ENCODE data around the gene CRK.

CRK gene

DNA sequence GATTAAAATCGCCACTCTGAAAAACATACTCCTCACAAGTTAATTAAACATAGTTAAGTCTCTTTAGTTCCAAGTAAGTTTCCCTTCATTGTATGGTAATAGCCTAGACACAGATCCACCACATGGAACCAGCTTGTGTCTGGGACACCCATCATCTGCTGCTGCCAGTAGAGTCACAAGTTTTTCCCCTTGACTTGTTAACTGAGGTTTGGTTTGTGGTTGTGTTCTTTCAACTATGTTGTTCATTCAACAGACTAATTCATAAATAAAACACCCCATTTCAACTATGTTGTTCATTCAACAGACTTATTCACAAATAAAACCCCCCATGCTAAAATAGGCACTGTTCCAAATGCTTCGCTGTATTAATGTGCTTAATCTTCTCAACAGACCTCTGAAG lies 80.4 kb downstream of the CRK start:
- H3K36me3 ChIP-seq (ENCODE audit: insufficient read depth, low read length): peaks cover 7% of the 10 kb centered on the region
- no peak overlapping the region for H3K9ac ChIP-seq (ENCODE audit: low read length)
- peaks cover 99% of the 10 kb centered on the region for H3K4me1 ChIP-seq (ENCODE audit: insufficient read depth, low read length)
- H3K27ac ChIP-seq (ENCODE audit: low read depth, low read length): peak overlapping the region; percentile 27
- H3K9me3 ChIP-seq (ENCODE audit: low read length): no peaks in the 10 kb centered on the region
- no peaks in the 10 kb centered on the region for H3K27me3 ChIP-seq (ENCODE audit: control insufficient read depth in 1 of 2, insufficient read depth in 2 of 2, low read length in 2 of 2)
- no peak overlapping the region for H3K4me3 ChIP-seq (ENCODE audit: low read depth in 1 of 2, low read length in 2 of 2)

DNA sequence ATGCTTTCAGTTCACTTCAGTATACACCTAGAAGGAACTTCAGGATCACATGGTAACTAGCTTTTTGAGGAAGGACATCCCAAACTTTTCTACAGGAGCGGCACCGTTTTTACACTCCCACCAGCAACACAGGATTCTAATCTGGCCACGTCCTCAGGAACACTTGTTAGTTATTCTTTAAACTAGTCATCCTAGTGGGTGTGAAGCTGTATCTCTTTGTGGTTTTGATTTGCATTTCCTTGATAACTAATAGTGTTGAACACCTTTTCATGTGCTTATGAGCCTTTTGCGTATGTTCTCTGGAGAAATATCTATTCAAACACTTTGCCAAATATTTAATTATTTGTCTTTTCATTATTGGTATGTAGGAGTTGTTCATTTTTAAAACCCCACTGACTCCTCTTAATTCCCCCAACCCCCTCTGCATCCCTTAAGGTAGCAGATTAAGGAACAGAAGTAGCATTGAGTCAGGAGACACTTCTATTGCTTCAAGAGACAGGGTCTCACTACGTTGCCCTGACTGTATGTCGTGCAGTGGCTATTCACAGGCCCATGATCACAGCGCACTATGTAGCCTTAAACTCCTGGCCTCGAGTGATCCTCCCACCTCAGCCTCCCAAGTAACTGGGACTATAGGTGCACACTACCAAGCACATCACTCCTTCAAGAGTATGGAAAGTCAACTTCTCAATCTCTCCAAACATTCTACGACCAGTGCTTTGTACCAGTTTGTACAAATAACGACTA lies 81.4 kb downstream of the CRK start:
- H3K9ac ChIP-seq (ENCODE audit: low read length): no peak overlapping the region
- H3K4me3 ChIP-seq (ENCODE audit: low read depth in 1 of 2, low read length in 2 of 2): peak overlapping the region in 1 of 2 donors; percentile 27
- H3K4me1 ChIP-seq (ENCODE audit: insufficient read depth, low read length): peaks cover 91% of the 10 kb centered on the region
- H3K9me3 ChIP-seq (ENCODE audit: low read length): no peaks in the 10 kb centered on the region
- H3K36me3 ChIP-seq (ENCODE audit: insufficient read depth, low read length): peaks cover 7% of the 10 kb centered on the region
- no peaks in the 10 kb centered on the region for H3K27me3 ChIP-seq (ENCODE audit: control insufficient read depth in 1 of 2, insufficient read depth in 2 of 2, low read length in 2 of 2)
- peak overlapping the region; percentile 7 for H3K27ac ChIP-seq (ENCODE audit: low read depth, low read length)

DNA sequence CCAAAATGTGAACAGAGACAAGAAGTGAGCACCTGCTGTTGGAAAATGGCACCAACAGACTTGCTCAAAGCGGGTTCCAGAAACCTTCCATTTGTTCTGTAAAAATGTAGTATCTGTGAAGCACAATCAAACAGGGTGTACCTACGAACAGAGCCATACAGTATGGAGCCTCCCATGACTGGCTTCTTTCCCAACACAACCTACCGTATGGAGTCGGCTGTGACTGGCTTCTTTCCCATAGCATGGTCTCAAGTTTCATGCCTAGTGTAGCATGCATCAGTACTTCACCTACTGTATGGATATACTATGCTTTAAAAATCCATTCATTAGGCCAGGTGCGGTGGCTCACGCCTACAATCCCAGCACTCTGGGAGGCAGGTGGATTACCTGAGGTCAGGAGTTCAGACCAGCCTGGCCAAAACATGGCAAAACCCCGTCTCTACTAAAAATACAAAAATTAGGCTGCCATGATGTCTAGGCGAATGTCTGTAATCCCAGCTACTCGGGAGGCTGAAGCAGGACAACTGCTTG lies 82.3 kb downstream of the CRK start:
- Histone ChIP-seq H3K9ac (ENCODE audit: low read length) (no peak overlapping the region), H3K27me3 (ENCODE audit: control insufficient read depth in 1 of 2, insufficient read depth in 2 of 2, low read length in 2 of 2) (no peaks in the 10 kb centered on the region), H3K9me3 (ENCODE audit: low read length) (no peaks in the 10 kb centered on the region), H3K36me3 (ENCODE audit: insufficient read depth, low read length) (peaks cover 7% of the 10 kb centered on the region), H3K4me3 (ENCODE audit: low read depth in 1 of 2, low read length in 2 of 2) (peak overlapping the region in 1 of 2 donors; percentile 27), H3K27ac (ENCODE audit: low read depth, low read length) (no peak overlapping the region), H3K4me1 (ENCODE audit: insufficient read depth, low read length) (peaks cover 91% of the 10 kb centered on the region)

- Histone ChIP-seq H3K27ac (ENCODE audit: low read depth, low read length) (peak overlapping the region; percentile 17), H3K27me3 (ENCODE audit: control insufficient read depth in 1 of 2, insufficient read depth in 2 of 2, low read length in 2 of 2) (no peaks in the 10 kb centered on the region), H3K9ac (ENCODE audit: low read length) (no peak overlapping the region), H3K9me3 (ENCODE audit: low read length) (no peaks in the 10 kb centered on the region), H3K4me1 (ENCODE audit: insufficient read depth, low read length) (peaks cover 91% of the 10 kb centered on the region), H3K36me3 (ENCODE audit: insufficient read depth, low read length) (peaks cover 7% of the 10 kb centered on the region), H3K4me3 (ENCODE audit: low read depth in 1 of 2, low read length in 2 of 2) (no peak overlapping the region)
Measured at GRCh38 chr17:1372618-1373017, 83.4 kb downstream of the CRK start.

- peaks cover 7% of the 10 kb centered on the region for H3K36me3 ChIP-seq (ENCODE audit: insufficient read depth, low read length)
- peaks cover 91% of the 10 kb centered on the region for H3K4me1 ChIP-seq (ENCODE audit: insufficient read depth, low read length)
- H3K4me3 ChIP-seq (ENCODE audit: low read depth in 1 of 2, low read length in 2 of 2): peak overlapping the region in 1 of 2 donors; percentile 23
- H3K27ac ChIP-seq (ENCODE audit: low read depth, low read length): peak overlapping the region; percentile 17
- no peak overlapping the region for H3K9ac ChIP-seq (ENCODE audit: low read length)
- H3K9me3 ChIP-seq (ENCODE audit: low read length): no peaks in the 10 kb centered on the region
- H3K27me3 ChIP-seq (ENCODE audit: control insufficient read depth in 1 of 2, insufficient read depth in 2 of 2, low read length in 2 of 2): no peaks in the 10 kb centered on the region
Measured at GRCh38 chr17:1371893-1372590, 84.0 kb downstream of the CRK start.

Measured in muscle layer of colon (tissue), 2 donors.